Osteocyte (in vitro differentiated cells): ENCODE results near the gene IGF1R. TPM values are rescaled to one million over a fixed set of nuclear protein-coding genes. Genes with fewer than 3 reads are reported as not detected.
A peak's percentile ranks its signal among the peaks of the same experiment; 100 is the strongest.

Experiments used
- DNase-seq: peaks from one replicate; pipeline ENCODE4 v3.0.0; 2021; ENCODE audit warnings: mixed read lengths; ENCODE audit not compliant: unreplicated experiment; ENCODE audit errors: extremely low spot score
- H3K27ac Mint-ChIP-seq: one replicate; pipeline ENCODE4 v1.8.0; 2021; ENCODE audit warnings: mild to moderate bottlenecking, mixed read lengths; ENCODE audit not compliant: unreplicated experiment
- H3K27me3 Mint-ChIP-seq: one replicate; pipeline ENCODE4 v1.8.0; 2021; ENCODE audit warnings: mixed read lengths; ENCODE audit not compliant: unreplicated experiment
- H3K36me3 Mint-ChIP-seq: one replicate; pipeline ENCODE4 v1.8.0; 2021; ENCODE audit warnings: mixed read lengths; ENCODE audit not compliant: unreplicated experiment
- H3K4me1 Mint-ChIP-seq: one replicate; pipeline ENCODE4 v1.8.0; 2021; ENCODE audit warnings: mixed read lengths; ENCODE audit not compliant: unreplicated experiment
- H3K4me3 Mint-ChIP-seq: one replicate; pipeline ENCODE4 v1.8.0; 2021; ENCODE audit warnings: mild to moderate bottlenecking, moderate library complexity, mixed read lengths; ENCODE audit not compliant: unreplicated experiment
- H3K9me3 Mint-ChIP-seq: one replicate; pipeline ENCODE4 v1.8.0; 2021; ENCODE audit warnings: mixed read lengths; ENCODE audit not compliant: unreplicated experiment
- total RNA-seq: library from RNA; stranded (reverse); gene quantifications from 2 replicates; pipeline ENCODE4 v1.2.1, GENCODE V29; 2021
- TF ChIP-seq, protein P1 (sequence below): fragments of 200-600 bp; sonication (generic); IDR thresholded peaks from 2 replicates; pipeline ENCODE4 v1.5.0; 2021; ENCODE audit warnings: antibody characterized with exemption, mild to moderate bottlenecking, moderate library complexity

Gene IGF1R
- total RNA-seq, 1 donor from 2014 or later = 174 TPM

DNA sequence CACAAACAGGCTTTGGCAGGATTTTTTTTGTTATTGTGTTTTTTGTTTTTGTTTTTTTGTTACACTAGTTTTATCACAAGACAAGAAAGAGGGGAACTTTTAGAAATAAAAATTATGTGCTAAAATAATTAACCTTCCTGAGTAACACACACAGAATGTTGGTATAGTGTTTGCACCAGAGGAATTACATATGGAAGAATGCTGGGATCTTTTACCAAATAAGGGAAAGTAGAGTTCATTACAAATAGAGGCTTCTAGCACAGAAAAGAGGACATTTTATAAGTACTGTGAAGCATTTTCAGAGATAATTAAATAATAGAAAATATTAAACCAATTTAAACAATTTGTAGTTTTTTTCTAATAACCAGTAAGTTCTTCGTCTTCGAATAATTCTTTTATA, 116.0 kb downstream of the IGF1R start:
- no peaks in the 10 kb centered on the region for H3K36me3 Mint-ChIP-seq

DNA sequence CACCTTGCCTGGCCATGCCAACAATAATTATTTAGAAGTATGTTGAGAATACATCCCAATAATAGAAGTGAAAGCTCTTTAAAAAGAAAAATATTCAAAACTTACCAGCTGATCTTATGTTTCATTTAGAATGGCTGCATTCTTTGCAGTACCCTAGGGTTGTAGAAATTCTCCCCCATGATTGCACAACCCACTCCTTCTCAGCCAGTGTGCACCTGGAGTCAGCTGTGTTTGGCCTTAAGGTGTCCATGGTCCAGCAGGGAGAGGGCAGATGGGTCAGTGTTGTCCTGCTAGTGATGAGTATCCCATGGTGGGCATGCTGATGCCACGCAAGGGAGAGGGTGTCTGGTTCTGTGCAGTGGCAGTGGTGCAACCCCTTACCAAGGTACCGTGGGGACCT, 117.3 kb downstream of the IGF1R start:
- H3K4me3 Mint-ChIP-seq = no peak overlapping the region
- peaks cover 57% of the 10 kb centered on the region for H3K4me1 Mint-ChIP-seq
- TF ChIP-seq, protein P1, sequence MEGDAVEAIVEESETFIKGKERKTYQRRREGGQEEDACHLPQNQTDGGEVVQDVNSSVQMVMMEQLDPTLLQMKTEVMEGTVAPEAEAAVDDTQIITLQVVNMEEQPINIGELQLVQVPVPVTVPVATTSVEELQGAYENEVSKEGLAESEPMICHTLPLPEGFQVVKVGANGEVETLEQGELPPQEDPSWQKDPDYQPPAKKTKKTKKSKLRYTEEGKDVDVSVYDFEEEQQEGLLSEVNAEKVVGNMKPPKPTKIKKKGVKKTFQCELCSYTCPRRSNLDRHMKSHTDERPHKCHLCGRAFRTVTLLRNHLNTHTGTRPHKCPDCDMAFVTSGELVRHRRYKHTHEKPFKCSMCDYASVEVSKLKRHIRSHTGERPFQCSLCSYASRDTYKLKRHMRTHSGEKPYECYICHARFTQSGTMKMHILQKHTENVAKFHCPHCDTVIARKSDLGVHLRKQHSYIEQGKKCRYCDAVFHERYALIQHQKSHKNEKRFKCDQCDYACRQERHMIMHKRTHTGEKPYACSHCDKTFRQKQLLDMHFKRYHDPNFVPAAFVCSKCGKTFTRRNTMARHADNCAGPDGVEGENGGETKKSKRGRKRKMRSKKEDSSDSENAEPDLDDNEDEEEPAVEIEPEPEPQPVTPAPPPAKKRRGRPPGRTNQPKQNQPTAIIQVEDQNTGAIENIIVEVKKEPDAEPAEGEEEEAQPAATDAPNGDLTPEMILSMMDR = no peak
- no peaks in the 10 kb centered on the region for H3K27me3 Mint-ChIP-seq
- DNase-seq = peak; percentile 64
- no peaks in the 10 kb centered on the region for H3K9me3 Mint-ChIP-seq
- no peaks in the 10 kb centered on the region for H3K36me3 Mint-ChIP-seq
- H3K27ac Mint-ChIP-seq = no peak overlapping the region

More for the DNA sequence above, 116.0 kb downstream of the IGF1R start:
- H3K4me1 Mint-ChIP-seq = peaks cover 63% of the 10 kb centered on the region
- TF ChIP-seq, protein P1 = no peak
- H3K4me3 Mint-ChIP-seq = no peak overlapping the region
- peak overlapping the region; percentile 27 for H3K27ac Mint-ChIP-seq
- no peaks in the 10 kb centered on the region for H3K27me3 Mint-ChIP-seq
- DNase-seq = no peak
- no peaks in the 10 kb centered on the region for H3K9me3 Mint-ChIP-seq

GRCh38 chr15:98767692-98768091, 119.4 kb downstream of the IGF1R start:
- Mint-ChIP-seq H3K4me3 (no peak overlapping the region), H3K36me3 (no peaks in the 10 kb centered on the region), H3K27ac (no peak overlapping the region), H3K4me1 (peaks cover 64% of the 10 kb centered on the region), H3K9me3 (no peaks in the 10 kb centered on the region), H3K27me3 (no peaks in the 10 kb centered on the region)
- TF ChIP-seq, protein P1 = no peak
- no peak for DNase-seq

DNA sequence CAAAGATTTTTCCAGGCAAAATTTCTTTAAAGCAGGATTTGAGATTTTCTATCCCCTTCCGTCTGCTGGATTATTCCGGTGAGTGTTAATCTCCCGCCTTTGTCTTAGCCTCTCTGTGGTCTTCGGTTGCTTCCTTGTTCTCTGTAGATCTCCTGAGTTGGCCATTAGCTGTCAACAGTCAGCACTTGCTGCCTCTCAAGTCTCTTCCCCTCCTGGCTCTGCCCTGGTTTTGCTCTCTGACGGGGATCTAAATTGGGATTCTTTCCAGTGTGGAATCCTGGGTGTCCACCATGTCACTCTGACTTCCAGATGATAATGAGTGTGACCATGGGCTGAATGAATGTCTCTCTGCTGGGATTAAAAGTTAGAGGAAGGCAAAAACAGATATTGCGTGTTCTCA, 121.5 kb downstream of the IGF1R start:
- no peak overlapping the region for H3K4me3 Mint-ChIP-seq
- TF ChIP-seq, protein P1 = no peak
- H3K36me3 Mint-ChIP-seq = no peaks in the 10 kb centered on the region
- peaks cover 58% of the 10 kb centered on the region for H3K4me1 Mint-ChIP-seq
- H3K27ac Mint-ChIP-seq = no peak overlapping the region
- H3K27me3 Mint-ChIP-seq = no peaks in the 10 kb centered on the region
- no peaks in the 10 kb centered on the region for H3K9me3 Mint-ChIP-seq
- DNase-seq = no peak

GRCh38 chr15:98770984-98771383, 122.6 kb downstream of the IGF1R start:
- no peak overlapping the region for H3K4me3 Mint-ChIP-seq
- H3K27ac Mint-ChIP-seq = no peak overlapping the region
- H3K4me1 Mint-ChIP-seq = peaks cover 52% of the 10 kb centered on the region
- no peaks in the 10 kb centered on the region for H3K36me3 Mint-ChIP-seq
- no peaks in the 10 kb centered on the region for H3K27me3 Mint-ChIP-seq
- no peak for DNase-seq
- TF ChIP-seq, protein P1 = no peak
- no peaks in the 10 kb centered on the region for H3K9me3 Mint-ChIP-seq
